Body of pancreas (tissue), 4 donors: ENCODE results near the gene EYS.

Experiments
- CTCF ChIP-seq, 7 experiments: fragments of 450-650 bp in 4 of 7; fragments of 200-600 bp in 3 of 7; sonication (generic) in 3 of 7; IDR thresholded peaks; one replicate each; pipeline ENCODE4 v1.5.1; 2016 to 2019; ENCODE audit warnings: antibody characterized with exemption in 7 of 7
- POLR2A ChIP-seq, 3 donors: fragments of 450-650 bp; IDR thresholded peaks; one replicate each; pipeline ENCODE4 v1.6.1; 2016; ENCODE audit warnings: antibody characterized with exemption in 3 of 3, mild to moderate bottlenecking in 2 of 3

DNA sequence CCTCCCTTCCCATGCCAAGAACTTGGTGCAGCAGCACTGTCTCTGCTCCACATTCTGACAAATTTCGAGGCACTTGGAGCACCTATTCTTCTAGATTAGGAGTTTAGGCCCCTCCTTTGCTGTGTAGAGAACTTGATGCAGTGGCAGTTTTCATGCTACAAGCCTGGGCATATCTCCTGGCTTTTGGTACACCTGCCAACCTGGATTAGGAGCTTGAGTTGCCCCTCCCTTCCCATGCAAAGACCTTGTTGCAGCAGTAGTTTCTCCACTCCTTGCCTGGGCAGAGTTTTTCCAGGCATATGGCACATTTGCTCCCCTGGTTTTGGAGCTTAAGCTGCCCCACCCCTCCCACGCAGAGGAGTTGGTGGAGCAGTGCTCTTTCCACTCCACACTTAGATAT is 956.1 kb downstream of the EYS start:
- TF ChIP-seq CTCF (IDR thresholded peaks at IDR 0.05) = no peak
- TF ChIP-seq POLR2A (IDR thresholded peaks at IDR 0.05) = no peak
